Stimulated activated CD4-positive, alpha-beta T cell treated with anti-CD3 and anti-CD28 coated beads, Interleukin-12 subunit alpha, Interleukin-12 subunit beta, amount 100 ng/mL, for 24 hours (primary cell): Measurements from ENCODE around the gene EDAR.

Experiments
- DNase-seq, 2 experiments: peaks; one replicate each; pipeline ENCODE4 v3.0.0-alpha.2; 2020; ENCODE audit warnings: low read depth in 2 of 2

EDAR gene

GRCh38 chr2:108923736-108924579 is 65.1 kb downstream of the EDAR start:
- DNase-seq: no peak

- DNase-seq: no peak
These were observed 65.9 kb downstream of the EDAR start for GRCh38 chr2:108923019-108923700.

GRCh38 chr2:108922141-108922915 is 66.7 kb downstream of the EDAR start:
- no peak for DNase-seq

- DNase-seq: no peak
These were observed 67.7 kb downstream of the EDAR start for GRCh38 chr2:108921096-108922030.

- no peak for DNase-seq
These were observed 68.3 kb downstream of the EDAR start for GRCh38 chr2:108920686-108921085.

GRCh38 chr2:108919571-108920373 is 69.2 kb downstream of the EDAR start:
- DNase-seq: no peak

- no peak for DNase-seq
These were observed 70.1 kb downstream of the EDAR start for GRCh38 chr2:108918941-108919341.

- no peak for DNase-seq
These were observed 70.7 kb downstream of the EDAR start for GRCh38 chr2:108918156-108918874.

GRCh38 chr2:108917526-108917925 is 71.5 kb downstream of the EDAR start:
- DNase-seq: no peak

- DNase-seq: no peak
These were observed 72.1 kb downstream of the EDAR start for GRCh38 chr2:108916796-108917421.

GRCh38 chr2:108916122-108916795 is 72.8 kb downstream of the EDAR start:
- no peak for DNase-seq

GRCh38 chr2:108912629-108912902 is 76.5 kb downstream of the EDAR start:
- no peak for DNase-seq

- no peak for DNase-seq
These were observed 77.0 kb downstream of the EDAR start for GRCh38 chr2:108911807-108912628.

- DNase-seq: no peak
These were observed 77.6 kb downstream of the EDAR start for GRCh38 chr2:108911401-108911800.

GRCh38 chr2:108910541-108911396 is 78.3 kb downstream of the EDAR start:
- DNase-seq: no peak

GRCh38 chr2:108910011-108910431 is 79.0 kb downstream of the EDAR start:
- no peak for DNase-seq

- DNase-seq: no peak
These were observed 79.7 kb downstream of the EDAR start for GRCh38 chr2:108909275-108909823.
